WTC11 (cell line): ENCODE results near the gene GGCX. TPM values are rescaled to one million over a fixed set of nuclear protein-coding genes. Genes with fewer than 3 reads are reported as not detected.

Experiments
- ATAC-seq: fragments of 200-7000 bp; cut with Tn5 transposase; 2 replicates; pipeline ENCODE4 v1.10.0; 2021; ENCODE audit warnings: mild to moderate bottlenecking, moderate library complexity
- CTCF ChIA-PET: fragments of 300-600 bp; sonication (Branson Sonifier 250); formaldehyde crosslinking; loops from one replicate; lab custom pipeline; 2021; ENCODE audit warnings: antibody characterized with exemption; lab: Charles Lee
- POLR2A ChIA-PET: fragments of 350-600 bp; sonication (Branson Sonifier 250); formaldehyde crosslinking; loops from one replicate; lab custom pipeline; 2021; ENCODE audit warnings: antibody characterized with exemption; lab: Charles Lee
- DNase-seq: peaks from one replicate; pipeline ENCODE4 v3.0.0; 2021; ENCODE audit warnings: low spot score
- H3K27ac Mint-ChIP-seq: 2 replicates; pipeline ENCODE4 v1.8.0; 2021; ENCODE audit warnings: mixed read lengths
- H3K27me3 Mint-ChIP-seq: 2 replicates; pipeline ENCODE4 v1.8.0; 2021; ENCODE audit warnings: low read depth, mild to moderate bottlenecking, moderate library complexity, mixed read lengths
- H3K36me3 Mint-ChIP-seq: 2 replicates; pipeline ENCODE4 v1.8.0; 2021; ENCODE audit warnings: mixed read lengths
- H3K4me1 Mint-ChIP-seq: 2 replicates; pipeline ENCODE4 v1.8.0; 2022; ENCODE audit warnings: mixed read lengths
- H3K4me3 Mint-ChIP-seq: 2 replicates; pipeline ENCODE4 v1.8.0; 2021; ENCODE audit warnings: mild to moderate bottlenecking, moderate library complexity, mixed read lengths
- H3K9me3 Mint-ChIP-seq: 2 replicates; pipeline ENCODE4 v1.8.0; 2021; ENCODE audit warnings: mixed read lengths
- AFF4 ChIP-seq: sonication (generic); formaldehyde crosslinking; IDR thresholded peaks from 2 replicates; pipeline ENCODE4 v1.8.1; 2023; ENCODE audit warnings: mild to moderate bottlenecking, missing genetic modification reagents, borderline replicate concordance
- CBFB ChIP-seq: sonication (generic); formaldehyde crosslinking; IDR thresholded peaks from 2 replicates; pipeline ENCODE4 v1.8.1; 2022; ENCODE audit warnings: mild to moderate bottlenecking, low read depth, missing genetic modification reagents
- CTCF ChIP-seq: fragments of 200-600 bp; IDR thresholded peaks from 2 replicates; pipeline ENCODE4 v1.8.0; 2022; ENCODE audit warnings: antibody characterized with exemption
- FOXK1 ChIP-seq: sonication (generic); formaldehyde crosslinking; IDR thresholded peaks from 2 replicates; pipeline ENCODE4 v1.8.0; 2022; ENCODE audit warnings: mild to moderate bottlenecking, moderate library complexity, missing genetic modification reagents
- FOXP1 ChIP-seq: sonication (generic); formaldehyde crosslinking; IDR thresholded peaks from 2 replicates; pipeline ENCODE4 v1.8.0; 2022; ENCODE audit warnings: missing genetic modification reagents, mild to moderate bottlenecking, moderate library complexity, borderline replicate concordance
- KAT7 ChIP-seq: sonication (generic); formaldehyde crosslinking; IDR thresholded peaks from 2 replicates; pipeline ENCODE4 v1.8.1; 2023; ENCODE audit warnings: missing genetic modification reagents, mild to moderate bottlenecking, borderline replicate concordance
- MXD4 ChIP-seq: fragments of 250-450 bp; sonication (Bioruptor Pico); IDR thresholded peaks from 2 replicates; pipeline ENCODE4 v1.8.0; 2021; ENCODE audit warnings: mild to moderate bottlenecking, moderate library complexity, borderline replicate concordance
- NFYB ChIP-seq: sonication (generic); formaldehyde crosslinking; conservative IDR thresholded peaks from 2 replicates; pipeline ENCODE4 v1.8.0; 2022; ENCODE audit warnings: low read depth, missing genetic modification reagents
- NR1H2 ChIP-seq: sonication (generic); formaldehyde crosslinking; IDR thresholded peaks from 2 replicates; pipeline ENCODE4 v1.9.0; 2021; ENCODE audit warnings: mild to moderate bottlenecking, moderate library complexity, missing genetic modification reagents
- USF2 ChIP-seq: sonication (generic); formaldehyde crosslinking; IDR thresholded peaks from 2 replicates; pipeline ENCODE4 v1.8.1; 2023; ENCODE audit warnings: mild to moderate bottlenecking, missing genetic modification reagents, moderate library complexity
- ZNF416 ChIP-seq: fragments of 250-450 bp; sonication (Bioruptor Pico); IDR thresholded peaks from 2 replicates; pipeline ENCODE4 v1.9.0; 2021; ENCODE audit warnings: mild to moderate bottlenecking, inconsistent platforms
- total RNA-seq: library from RNA; stranded (reverse); gene quantifications from 3 replicates; pipeline ENCODE4 v1.2.3, GENCODE V29; 2021
- TF ChIP-seq, protein P1 (sequence below): sonication (generic); formaldehyde crosslinking; conservative IDR thresholded peaks from 2 replicates; pipeline ENCODE4 v1.8.1; 2023; ENCODE audit warnings: mild to moderate bottlenecking, low read depth, missing genetic modification reagents, moderate library complexity
- TF ChIP-seq, protein P2 (sequence below): sonication (generic); formaldehyde crosslinking; IDR thresholded peaks from 2 replicates; pipeline ENCODE4 v1.8.1; 2023; ENCODE audit warnings: mild to moderate bottlenecking, missing genetic modification reagents, moderate library complexity
- TF ChIP-seq, protein P3 (sequence below): sonication (generic); formaldehyde crosslinking; IDR thresholded peaks from 2 replicates; pipeline ENCODE4 v1.8.0; 2023; ENCODE audit warnings: missing genetic modification reagents

GGCX gene
- total RNA-seq, 1 experiment from 2014 or later, result 40.9 TPM

DNA sequence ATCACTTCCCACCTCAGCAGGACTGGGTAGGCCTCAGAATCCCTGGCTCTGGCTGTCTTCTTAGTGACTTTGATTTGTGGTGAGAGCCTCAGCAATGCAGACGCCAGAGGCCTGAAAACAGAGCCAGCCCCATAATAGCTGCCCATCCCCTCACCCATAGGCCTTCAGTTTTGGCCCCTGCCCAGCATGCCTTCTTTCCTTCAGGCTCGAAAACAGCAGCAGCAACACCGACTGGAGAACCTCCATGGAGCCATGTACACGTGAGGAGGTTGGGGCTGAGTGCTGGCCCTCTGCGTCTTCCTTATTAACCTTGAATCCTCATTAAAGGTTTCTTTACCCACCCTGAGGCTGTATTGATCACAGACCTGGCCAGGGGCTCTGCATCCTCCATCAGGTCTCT, 35.9 kb upstream of the GGCX start:
- peak overlapping the region; percentile 98 for H3K4me3 Mint-ChIP-seq
- no peak overlapping the region for H3K27ac Mint-ChIP-seq
- H3K27me3 Mint-ChIP-seq, result no peaks in the 10 kb centered on the region; the same call in 1 of the 2 replicates
- POLR2A ChIA-PET, result no interaction called here
- CTCF ChIA-PET, result no interaction called here
- H3K36me3 Mint-ChIP-seq, result peaks cover 16% of the 10 kb centered on the region
- TF ChIP-seq, protein P1, sequence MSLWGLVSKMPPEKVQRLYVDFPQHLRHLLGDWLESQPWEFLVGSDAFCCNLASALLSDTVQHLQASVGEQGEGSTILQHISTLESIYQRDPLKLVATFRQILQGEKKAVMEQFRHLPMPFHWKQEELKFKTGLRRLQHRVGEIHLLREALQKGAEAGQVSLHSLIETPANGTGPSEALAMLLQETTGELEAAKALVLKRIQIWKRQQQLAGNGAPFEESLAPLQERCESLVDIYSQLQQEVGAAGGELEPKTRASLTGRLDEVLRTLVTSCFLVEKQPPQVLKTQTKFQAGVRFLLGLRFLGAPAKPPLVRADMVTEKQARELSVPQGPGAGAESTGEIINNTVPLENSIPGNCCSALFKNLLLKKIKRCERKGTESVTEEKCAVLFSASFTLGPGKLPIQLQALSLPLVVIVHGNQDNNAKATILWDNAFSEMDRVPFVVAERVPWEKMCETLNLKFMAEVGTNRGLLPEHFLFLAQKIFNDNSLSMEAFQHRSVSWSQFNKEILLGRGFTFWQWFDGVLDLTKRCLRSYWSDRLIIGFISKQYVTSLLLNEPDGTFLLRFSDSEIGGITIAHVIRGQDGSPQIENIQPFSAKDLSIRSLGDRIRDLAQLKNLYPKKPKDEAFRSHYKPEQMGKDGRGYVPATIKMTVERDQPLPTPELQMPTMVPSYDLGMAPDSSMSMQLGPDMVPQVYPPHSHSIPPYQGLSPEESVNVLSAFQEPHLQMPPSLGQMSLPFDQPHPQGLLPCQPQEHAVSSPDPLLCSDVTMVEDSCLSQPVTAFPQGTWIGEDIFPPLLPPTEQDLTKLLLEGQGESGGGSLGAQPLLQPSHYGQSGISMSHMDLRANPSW (CRISPR knock-in tag), result no peak
- TF ChIP-seq CBFB (no peak), ZNF416 (no peak), FOXK1 (CRISPR knock-in tag) (no peak), USF2 (CRISPR knock-in tag) (no peak), AFF4 (CRISPR knock-in tag) (no peak), MXD4 (CRISPR knock-in tag) (no peak), CTCF (no peak), FOXP1 (CRISPR knock-in tag) (no peak), KAT7 (no peak), NR1H2 (CRISPR knock-in tag) (no peak)
- TF ChIP-seq, protein P2, sequence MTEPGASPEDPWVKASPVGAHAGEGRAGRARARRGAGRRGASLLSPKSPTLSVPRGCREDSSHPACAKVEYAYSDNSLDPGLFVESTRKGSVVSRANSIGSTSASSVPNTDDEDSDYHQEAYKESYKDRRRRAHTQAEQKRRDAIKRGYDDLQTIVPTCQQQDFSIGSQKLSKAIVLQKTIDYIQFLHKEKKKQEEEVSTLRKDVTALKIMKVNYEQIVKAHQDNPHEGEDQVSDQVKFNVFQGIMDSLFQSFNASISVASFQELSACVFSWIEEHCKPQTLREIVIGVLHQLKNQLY (CRISPR knock-in tag), result no peak
- TF ChIP-seq, all 79 proteins: peak for 0
- ATAC-seq (no peak), DNase-seq (no peak)
- Mint-ChIP-seq H3K9me3 (no peaks in the 10 kb centered on the region), H3K4me1 (peaks cover 17% of the 10 kb centered on the region)

DNA sequence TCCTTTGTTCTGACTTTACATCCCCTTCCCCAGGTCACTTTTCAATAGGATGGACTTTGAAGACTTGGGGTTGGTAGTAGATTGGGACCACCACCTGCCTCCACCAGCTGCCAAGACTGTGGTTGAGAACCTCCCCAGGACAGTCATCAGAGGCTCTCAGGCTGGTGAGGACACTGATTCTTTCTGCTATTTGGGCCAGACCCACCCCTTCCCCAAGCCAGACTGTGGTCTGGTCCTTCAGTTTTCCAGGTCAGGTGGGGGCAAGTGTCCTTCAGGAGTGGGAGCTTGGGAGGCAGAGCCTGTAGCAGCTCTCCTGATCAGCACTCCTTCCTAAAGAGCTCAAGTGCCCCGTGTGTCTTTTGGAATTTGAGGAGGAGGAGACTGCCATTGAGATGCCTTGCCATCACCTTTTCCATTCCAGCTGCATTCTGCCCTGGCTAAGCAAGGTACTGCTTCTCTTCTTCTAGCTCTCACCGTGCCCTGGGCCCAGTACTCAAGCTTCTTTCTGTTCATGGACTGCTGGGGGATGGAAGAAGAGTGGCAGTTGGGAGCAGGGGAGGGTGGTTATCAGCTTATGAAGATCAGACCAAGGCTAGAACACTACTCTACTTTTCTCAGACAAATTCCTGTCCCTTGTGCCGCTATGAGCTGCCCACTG, 35.3 kb upstream of the GGCX start:
- H3K27ac Mint-ChIP-seq, result no peak overlapping the region
- no peaks in the 10 kb centered on the region for H3K9me3 Mint-ChIP-seq
- ATAC-seq (no peak), DNase-seq (no peak)
- H3K4me3 Mint-ChIP-seq, result peak overlapping the region; percentile 98
- POLR2A ChIA-PET, result no interaction called here
- CTCF ChIA-PET, result interaction anchor here (1.9 kb wide), 1 partner anchor 40 kb away, joined by 9 read pairs; no protein-coding TSS in a partner anchor
- peaks cover 16% of the 10 kb centered on the region for H3K36me3 Mint-ChIP-seq
- TF ChIP-seq NFYB, result no peak
- TF ChIP-seq, protein P3, sequence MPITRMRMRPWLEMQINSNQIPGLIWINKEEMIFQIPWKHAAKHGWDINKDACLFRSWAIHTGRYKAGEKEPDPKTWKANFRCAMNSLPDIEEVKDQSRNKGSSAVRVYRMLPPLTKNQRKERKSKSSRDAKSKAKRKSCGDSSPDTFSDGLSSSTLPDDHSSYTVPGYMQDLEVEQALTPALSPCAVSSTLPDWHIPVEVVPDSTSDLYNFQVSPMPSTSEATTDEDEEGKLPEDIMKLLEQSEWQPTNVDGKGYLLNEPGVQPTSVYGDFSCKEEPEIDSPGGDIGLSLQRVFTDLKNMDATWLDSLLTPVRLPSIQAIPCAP (CRISPR knock-in tag), result no peak
- no peaks in the 10 kb centered on the region; the same call in 1 of the 2 replicates for H3K27me3 Mint-ChIP-seq
- peaks cover 15% of the 10 kb centered on the region for H3K4me1 Mint-ChIP-seq
